GM19463 (cell line): Measurements from ENCODE around the gene SPATA32.

Experiments
- ATAC-seq: cut with Tn5 transposase; IDR thresholded peaks from one replicate; pipeline ENCODE4 v1.9.1; 2021; ENCODE audit warnings: mild to moderate bottlenecking, moderate library complexity; ENCODE audit not compliant: unreplicated experiment

Gene SPATA32

DNA sequence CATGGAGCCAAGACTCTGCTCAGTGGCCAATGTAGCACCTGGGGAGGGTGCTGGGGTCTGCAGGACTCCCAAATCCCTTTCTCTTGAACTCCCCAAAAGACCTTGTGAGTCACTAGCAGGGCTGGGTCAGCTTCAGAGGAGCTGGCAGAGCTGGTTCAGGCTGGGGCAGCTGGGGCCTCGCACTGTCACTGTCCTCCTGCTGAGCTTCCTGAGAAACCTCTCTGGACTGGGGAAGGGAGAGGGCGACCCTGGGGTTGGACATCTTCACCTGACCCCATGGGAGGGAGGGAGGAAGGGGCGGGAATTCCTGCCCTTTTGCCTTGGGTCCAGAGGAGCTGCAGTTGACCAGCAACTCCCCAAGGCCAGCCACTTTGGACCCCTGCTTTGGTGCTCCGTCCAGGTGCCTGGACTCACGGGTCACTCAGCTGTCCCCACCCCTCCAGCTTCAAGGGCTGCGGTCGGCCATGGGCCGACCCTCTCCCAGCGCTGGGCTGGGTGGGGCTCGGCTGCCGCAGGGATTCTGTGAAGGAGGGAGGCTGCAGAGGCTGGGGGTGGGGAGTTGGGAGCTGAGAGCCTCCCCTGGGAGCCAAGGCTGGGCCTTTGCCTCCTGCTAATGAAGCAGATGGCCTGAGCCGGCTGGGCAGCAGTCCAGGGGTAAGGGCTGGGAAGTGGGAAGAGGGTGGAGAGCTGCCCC lies 31.0 kb downstream of the SPATA32 start:
- ATAC-seq, result no peak

DNA sequence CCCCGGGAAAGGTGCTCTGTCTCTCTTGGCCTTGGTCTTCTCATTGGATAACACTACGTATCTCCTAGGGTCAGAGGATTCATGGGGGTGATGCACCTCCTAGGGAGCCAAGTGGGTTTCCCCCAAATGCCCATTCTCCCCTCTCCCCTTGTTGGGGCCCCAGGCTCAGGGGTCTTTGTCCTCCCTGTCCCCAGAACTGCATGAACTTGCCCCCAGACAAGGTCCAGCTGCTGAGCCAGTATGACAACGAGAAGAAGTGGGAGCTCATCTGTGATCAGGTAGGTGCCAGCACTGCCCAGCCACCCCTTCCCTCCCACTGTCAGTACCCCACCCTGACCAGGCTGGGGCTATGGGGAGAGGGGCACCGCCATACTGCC lies 31.5 kb downstream of the SPATA32 start:
- no peak for ATAC-seq

DNA sequence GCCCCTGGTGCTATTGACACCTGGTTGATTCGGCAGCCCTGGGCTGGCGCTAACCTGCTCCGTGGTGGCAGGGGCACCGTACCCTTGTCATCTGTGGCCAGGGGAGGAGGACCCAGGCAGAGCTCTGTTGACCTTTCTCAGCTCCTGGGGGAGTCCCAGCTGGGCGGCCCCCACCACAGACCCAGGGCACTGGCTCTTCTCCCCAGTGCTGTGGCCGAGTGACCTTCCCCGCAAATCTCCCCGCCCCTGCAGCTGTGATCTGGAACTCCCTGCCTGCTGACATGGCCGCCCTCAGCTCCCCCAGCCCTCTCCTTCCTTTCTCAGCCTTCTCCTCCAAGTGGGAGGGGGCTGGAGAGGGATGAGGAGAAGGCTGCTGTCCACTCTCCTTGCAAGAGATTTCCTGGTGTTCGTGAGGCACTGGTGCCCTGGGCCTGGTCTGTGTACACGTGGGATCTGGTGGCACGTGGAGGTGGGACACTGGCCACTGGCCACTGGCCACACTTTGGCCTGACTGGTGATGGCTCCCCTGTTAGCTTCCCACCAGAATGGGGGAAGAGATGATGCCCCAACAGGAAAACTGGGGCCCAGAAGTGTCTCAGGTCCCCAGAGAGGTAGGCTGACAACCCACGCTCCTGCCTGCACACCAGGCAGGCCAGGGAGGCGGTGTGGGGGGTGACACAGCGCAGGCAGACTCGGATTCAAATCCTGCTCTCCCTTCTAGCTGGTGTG lies 32.0 kb downstream of the SPATA32 start:
- ATAC-seq, result no peak

DNA sequence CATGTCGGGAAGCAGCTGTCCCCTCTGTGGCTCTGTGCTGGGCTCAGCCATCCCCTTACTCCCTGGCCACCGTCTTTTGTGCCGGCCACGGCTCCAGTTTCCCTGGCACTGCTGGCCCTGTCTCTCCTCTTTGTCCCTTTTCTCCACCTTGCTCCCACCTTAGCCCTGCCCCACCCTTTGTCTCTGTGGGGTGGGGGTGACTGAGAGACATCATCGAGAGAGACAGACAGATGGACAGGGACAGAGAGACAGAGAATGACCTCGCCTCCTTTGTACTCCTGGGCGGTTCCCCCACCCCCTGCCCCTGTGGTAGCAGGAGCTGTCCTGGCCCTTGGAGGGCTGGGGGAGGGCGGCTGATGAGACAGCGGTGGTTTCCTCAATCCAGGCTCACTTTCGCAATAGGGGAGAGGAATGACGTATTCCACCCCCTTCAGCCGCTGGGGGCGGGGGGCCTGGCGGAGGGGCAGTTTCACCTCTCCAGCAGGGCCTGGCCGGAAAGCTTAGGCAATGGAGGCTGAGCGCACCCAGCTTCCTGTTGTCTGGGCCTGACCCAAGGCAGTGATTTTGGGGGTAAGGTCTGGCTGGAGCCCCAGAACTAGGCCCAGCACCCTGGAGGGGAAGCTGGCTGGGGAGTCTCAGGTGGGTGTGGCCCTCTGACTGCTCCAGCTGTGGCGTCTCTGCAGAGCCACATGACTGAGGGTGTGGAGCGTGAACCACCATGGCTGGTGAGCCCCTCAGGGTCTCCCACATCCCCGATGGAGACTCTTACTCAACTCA lies 32.9 kb downstream of the SPATA32 start:
- ATAC-seq, result peak; percentile 37

DNA sequence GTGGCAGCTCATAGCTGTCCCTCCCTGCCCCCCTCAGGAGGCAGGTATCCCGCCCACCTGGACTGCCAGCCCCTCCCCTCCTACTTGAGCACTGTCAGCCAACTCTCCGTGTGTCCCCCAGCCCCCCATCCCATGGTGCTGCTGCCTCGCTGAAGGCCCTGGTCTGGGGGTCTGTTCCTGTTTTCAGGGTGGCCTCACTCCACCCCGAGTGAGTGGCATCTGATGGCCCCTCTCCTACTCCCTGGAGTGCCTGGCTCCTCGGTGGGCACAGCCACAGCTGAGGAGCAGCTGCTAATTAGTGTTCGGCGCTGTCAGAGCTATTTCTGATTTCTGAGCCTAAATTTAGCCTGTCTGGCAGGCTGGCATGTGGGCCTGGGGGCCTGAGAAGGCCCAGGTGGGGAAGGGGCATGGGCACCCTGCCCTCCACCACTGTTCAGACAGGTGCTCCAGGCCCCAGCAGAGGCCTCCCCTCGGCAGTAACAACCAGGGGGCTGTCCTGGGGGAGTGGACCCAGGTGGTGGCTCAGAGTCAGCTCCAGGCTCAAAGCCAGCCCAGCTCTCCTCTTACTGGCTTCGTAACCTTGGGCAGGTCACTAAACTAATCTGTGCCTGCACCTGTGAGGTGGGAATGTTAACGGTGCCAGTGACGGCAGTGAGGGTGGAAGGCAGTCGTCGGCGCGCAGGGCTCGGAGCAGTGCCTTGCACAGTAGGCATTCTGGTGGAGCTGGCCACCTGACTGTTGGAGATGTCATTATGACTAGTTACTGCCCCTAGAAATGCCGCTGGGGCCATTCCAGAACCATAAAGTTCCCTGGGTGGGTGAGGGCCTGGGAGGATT lies 33.8 kb downstream of the SPATA32 start:
- ATAC-seq, result no peak

DNA sequence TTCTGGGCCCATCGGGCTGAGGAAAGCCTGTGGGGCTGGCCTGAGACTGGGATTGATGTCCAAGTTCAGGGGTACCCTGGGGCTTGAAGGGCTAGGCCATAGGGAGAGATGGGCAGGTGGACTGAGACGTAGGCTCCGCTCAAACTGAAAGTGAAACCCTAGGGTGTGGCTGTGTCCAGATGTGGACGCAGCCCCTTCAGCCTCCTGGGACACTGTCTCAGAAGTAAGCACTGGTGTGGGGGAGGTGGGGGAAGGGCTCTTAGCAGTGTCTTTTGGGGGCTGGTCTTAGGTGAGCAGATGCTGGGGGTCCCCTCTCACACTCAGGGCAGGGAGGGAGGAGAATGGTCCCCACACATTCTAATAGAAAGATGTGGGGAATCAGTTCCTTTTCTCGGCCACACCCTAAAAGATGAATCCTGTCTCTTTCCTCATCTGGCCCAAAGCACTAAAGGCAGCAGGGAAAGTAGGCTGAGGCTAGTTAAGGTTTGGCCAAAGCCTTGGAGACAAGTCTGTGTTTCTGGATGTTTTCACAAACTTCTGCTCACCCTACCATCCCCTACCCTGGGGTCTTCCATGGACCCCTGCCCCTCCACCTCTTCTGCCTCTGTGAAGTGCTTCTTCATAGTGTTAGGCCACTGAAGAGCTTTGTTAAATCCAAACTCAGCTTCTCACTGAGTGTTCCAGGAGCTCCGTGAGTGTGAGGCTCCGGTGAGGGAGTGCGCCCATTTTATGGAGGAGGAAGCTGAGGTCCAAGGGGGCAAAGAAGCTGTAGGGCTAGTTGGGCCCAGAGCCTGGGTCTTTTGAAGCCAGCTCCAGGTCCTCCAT lies 34.6 kb downstream of the SPATA32 start:
- ATAC-seq, result no peak

DNA sequence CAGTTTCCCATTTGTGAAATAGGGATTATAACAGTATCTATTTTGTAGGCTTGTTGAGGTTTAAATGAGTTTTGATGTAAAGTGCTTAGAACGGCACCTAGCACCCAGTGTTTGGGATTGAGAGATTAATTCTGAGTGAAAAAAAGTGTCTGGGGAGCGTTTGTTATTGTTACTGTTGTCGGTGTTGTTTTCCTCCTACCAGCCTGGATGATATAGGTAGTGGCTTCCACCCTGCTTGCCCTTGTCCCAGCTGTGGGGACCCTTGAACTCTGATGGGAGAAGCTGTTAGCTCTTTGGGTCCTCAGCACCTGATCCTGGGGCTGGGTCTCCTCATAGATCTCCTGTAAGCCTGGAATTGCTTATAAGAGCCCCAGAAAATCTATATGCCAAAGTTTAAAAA lies 35.3 kb downstream of the SPATA32 start:
- ATAC-seq, result no peak

DNA sequence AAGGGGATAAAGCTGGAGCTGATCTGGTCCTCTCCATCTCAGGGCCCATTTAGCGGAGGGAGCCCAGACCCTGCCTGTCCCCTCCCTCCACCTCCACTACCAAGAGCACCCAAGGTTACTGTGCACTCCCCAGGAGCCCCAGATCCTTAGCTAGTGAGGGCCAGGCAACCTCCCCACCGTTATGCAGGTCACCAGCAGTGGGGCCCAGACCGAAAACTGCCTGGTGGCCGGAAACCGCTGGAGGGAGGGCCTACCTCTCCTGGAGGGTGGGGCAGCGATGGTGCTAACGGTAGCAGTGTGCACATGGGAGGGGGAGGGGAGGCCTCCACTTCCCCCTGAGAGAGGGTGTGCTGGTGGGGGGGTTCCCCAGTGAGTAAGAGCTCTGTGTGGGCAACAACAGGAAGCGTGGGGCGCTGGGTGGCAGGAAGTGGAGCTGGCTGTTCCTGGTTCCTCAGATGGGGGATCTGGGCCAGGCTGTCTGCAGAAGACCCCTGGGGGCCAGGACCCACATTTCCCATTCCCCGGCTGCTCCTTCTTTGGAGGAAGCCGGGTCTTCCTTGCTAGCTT lies 35.8 kb downstream of the SPATA32 start:
- ATAC-seq, result peak; percentile 48

DNA sequence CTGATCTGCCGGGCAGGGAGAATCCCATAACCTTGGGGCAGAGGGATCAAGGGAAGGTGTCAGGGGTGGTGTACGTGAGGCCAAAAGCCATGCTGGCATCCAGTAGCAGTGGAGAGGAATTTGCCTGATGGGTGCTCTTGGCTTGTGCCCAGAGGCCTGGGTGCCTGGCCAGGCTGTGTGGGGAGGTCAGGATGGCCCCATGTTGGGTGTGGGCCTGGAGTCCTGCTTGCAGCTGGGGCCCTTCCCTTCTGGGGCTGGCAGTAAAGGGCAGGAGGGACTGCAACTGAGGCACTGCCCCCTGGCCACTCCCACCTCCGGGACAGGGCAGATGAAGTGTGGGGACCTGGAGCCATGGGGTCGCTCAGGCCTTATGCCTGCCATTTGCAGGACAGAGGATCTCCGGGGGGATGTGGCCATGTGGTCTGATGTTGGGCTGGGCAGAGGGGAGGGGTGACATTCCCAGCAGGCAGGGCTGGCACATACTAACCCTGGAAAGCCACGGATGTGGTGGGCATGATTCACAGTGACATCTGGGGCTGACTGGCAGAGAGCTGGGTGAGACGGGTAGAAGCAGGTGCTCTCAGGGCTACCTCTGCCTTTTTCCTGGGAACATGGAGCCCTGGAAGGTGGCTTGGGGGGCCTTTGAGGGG lies 36.7 kb downstream of the SPATA32 start:
- no peak for ATAC-seq

DNA sequence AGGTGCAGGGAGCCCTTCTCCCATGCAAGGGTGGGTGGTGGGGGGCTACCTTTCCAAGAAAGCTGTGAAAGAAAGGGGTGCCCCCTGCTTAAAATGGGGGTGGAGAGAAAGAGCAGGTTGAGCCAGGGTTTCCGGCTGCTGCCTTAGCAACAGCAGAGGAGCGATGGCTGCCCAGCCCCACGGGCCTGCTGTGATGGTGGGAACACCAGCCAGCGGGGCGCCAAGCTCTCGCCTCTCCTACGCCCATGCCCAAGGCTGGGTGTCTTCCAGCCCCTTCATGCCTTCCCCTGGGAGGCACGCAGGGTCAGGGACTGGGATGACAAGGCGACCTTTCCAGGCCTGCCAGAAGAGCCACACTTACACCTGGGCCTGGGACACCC lies 37.2 kb downstream of the SPATA32 start:
- ATAC-seq, result no peak

DNA sequence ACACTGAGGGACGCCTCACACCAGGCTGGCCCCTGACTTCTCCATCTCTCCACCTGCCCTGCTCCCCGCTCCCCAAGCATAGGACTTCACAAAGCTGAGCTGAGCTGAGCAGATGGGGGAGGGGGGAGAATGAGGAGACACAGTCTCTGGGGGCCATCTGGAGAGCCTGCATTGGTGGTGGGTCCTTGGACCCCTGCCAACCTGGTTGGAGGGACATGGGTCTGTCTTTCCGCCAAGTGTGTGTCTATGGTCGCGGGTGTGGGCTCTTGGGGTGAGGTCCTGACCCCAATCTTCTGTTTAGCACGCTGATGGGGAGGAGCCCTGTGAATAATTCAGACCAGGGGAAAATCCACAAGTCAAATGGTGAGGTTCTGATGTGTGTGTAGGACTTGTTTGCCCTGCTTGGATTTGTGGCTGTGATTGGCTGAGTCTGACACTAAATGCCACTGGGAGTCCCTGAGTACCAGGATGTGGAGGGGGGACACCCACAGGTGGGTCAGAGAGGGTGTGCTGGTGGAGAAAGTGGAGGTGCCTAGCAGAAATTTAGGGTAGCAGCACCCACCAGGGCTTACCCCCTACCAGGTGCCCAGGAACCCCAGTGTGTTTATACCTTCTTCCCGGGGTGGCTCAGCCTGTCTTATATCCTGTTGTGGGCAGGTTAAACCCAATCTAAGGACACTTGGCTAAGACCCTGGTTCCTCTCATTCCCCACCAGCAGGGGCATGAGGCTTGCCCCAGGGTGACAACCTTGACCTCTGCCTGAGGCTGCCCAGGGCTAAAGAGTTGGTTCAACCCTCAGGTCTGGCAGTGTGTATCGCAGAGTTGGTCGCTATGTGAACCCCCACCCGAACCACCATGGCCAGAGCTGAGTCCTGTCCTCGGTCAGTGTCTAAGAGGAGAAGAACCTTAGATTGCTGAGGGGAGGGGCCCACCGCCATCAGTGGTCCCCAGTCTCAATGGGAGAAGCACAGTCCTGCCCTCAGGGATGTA lies 38.1 kb downstream of the SPATA32 start:
- ATAC-seq, result no peak

DNA sequence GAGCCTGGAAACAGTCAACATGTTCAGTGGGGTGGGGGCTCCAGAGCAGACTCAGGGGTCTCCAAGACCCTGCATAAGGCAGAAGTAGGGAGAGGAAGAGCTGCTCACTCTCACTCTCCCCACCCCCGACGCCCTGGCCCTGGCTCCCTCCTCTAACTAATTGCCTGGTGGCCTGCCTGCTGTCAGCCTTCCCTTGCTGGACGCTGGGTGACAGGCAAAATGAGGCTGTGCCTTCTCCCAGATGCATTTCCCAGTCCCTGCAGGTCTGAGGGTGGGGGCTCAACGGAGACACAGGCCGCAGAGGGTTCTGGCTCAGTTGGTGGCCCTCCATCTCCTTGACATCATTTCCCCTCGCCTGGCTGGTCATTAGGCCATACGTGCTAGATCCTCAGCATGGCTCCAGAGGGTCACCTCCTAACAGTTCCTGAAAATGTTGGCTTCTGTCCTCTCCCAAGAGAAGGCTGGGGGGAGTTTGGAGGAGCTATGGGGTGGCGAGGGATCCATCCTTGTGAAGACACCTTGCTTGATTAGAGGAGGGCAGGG lies 38.8 kb downstream of the SPATA32 start:
- no peak for ATAC-seq

DNA sequence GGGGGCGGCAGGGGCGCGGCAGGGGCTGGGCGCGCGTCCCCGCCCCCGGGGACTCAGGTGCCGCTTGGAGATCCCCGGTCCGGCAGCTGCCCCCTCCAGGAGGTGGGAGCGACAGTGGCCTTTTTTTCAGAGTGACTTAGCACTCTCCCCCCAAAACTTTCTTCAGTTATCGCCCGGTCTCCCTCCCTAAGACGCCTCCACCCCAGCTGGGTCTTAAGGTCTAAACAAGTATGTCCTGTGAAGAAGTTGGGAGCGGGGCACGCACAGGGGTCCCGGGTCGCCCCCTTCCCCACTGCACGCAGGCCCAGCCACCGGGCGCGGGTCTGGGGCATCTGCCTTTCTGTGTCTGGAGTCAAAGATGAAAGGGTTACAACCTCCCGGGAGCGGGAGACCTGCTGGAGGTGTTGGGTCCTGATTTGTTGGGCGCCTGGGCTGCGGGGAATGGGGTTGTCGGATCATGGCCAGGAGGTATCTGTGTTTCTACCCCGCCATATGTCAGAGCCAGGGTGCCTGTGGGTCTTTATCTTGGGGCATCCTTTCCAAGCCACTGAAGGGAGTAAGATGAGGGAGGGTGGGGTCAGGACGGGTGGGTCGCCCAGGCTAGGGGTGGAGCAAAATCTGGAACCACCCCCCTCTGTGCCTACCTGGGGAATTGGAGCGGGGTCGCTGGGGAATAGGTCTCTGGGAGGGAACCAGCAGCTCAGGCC lies 39.5 kb downstream of the SPATA32 start:
- ATAC-seq, result no peak

DNA sequence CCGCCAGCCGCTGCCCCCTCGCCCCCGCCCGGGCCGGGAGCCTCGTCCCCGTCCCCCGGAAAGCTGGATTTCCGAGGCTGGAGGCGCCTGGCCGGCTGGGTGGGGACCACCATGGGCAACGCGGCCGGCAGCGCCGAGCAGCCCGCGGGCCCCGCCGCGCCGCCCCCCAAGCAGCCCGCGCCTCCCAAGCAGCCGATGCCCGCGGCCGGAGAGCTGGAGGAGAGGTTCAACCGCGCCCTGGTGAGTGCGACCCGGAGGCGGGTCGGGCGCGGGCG lies 39.9 kb downstream of the SPATA32 start:
- no peak for ATAC-seq

DNA sequence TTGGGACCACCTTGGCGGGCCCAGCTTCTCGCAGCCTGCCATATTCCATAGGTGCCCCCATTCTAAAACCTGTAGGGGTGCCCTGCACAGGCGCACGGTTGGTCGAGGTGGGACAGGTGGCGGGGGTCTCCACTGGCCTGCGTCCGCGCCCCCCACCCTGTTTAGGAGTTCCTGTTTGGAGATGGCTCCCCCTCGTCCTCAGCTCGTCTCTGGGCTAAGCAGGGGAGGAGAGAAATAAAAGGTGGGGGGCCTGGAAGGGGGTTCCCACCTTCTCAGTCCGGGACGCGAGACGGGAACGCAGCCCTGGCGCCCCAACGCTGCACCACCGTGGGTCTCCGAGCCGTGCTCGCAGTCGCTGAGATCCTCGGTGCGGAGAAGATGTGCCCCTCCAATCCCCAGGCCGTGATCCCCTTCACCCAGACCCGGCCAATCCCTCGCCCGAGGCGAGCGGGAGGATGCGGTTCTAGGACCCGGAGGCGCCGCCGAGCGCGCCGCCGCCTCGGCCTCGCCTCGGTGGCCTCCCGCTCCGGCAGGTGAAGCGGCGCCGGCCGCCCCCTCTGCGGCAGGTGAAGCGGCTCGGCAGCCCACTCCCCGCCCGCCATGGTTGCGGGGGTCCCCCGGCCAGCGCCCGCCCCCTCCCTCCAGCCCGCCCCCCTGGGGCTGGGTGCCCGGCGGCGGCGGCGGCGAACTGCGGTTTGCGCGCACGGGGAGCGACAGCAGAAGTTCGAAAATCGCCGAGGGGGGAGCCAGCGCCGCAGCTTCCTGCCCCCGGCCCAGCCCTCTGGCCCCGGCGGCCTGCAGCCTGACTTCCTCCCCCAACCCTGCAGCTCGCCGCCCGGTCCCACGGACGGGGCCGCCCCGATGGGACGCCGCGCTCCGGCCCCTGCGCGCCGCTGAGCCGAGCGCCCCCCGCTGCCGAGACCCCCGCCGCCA lies 40.5 kb downstream of the SPATA32 start, which contains the start of gene FMNL1:
Gene FMNL1, plus strand, starts transcription at position 805 of the 933 bp plus-strand sequence. CDS start 240 bp downstream, outside the sequence.
- no peak for ATAC-seq

DNA sequence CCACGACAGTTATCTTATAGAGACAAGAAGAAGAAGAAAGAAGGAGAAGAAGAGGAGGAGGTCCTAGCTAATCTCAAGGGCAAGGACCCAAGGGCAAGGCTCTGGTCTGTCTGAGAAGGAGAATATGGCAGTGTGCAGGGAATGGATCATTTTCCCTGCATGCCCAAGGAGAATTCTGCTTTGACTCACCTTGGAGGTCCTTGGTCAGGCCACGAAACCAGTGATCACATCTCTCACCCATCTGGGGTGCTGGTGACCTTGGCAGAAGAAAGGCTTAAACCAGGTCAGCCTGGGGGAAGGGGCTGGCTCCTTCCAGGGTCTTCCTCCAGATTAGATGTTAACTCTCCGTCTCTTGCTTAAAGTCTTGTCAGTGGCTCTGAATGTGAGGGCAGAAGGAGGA lies 41.8 kb downstream of the SPATA32 start:
- no peak for ATAC-seq
